ENCODE results near the gene ITM2B.

ITM2B gene

GRCh38 chr13:48244159-48244558 lies 11.2 kb downstream of the ITM2B start:
- Histone ChIP-seq H3K36me3 (ENCODE audit: control insufficient read depth, insufficient read depth, low read length) (no peaks in the 10 kb centered on the region), H2BK15ac (replicated peaks; ENCODE audit: low read depth) (no peak overlapping the region), H3K9ac (ENCODE audit: low read length) (no peak overlapping the region), H4K5ac (ENCODE audit: low read length) (no peak overlapping the region), H3K23ac (ENCODE audit: low read length) (no peak overlapping the region), H2BK120ac (ENCODE audit: low read depth, low read length) (no peak overlapping the region), H2AK5ac (ENCODE audit: low read length) (no peak overlapping the region), H3K56ac (ENCODE audit: low read length) (no peak overlapping the region), H3K79me1 (ENCODE audit: low read length) (peaks cover 4% of the 10 kb centered on the region), H3K4me3 (ENCODE audit: low read length) (no peak overlapping the region), H3K18ac (ENCODE audit: low read length) (no peak overlapping the region), H3K27ac (ENCODE audit: low read depth, low read length) (no peak overlapping the region), H3K4me2 (ENCODE audit: low read length) (no peak overlapping the region), H3K79me2 (ENCODE audit: control insufficient read depth, insufficient read depth, low read length) (peaks cover 19% of the 10 kb centered on the region), H3K4ac (ENCODE audit: low read depth, low read length) (no peak overlapping the region), H2BK5ac (ENCODE audit: low read length) (no peak overlapping the region), H4K8ac (ENCODE audit: low read depth, low read length) (no peak overlapping the region), H3K27me3 (ENCODE audit: insufficient read depth, low read length, poor library complexity) (no peaks in the 10 kb centered on the region), H3K4me1 (ENCODE audit: control insufficient read depth, low read depth, low read length) (no peaks in the 10 kb centered on the region)
- DNase-seq, result no peak
- no CpG with 5 or more reads among the region's 1 CpG for WGBS (ENCODE audit: extremely low coverage, insufficient coverage, low lambda C conversion rate)

DNA sequence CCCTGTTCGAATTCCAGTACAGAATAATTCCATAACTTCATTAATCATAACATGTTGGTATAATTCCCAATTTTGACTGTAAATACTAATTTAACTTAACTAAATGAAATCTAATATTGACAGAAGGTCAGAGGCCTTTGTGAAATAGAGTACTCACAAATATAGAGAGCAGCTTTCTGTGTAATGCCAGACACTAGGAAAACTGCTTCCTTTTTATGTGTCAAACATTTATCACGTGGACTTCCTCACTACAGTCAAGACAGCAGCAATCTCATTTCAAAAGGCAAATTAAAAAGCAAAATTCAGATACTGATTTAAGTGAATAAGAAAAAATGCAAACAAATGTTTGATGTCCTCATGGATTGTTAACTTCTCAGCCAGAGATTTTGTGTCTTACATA lies 13.1 kb downstream of the ITM2B start:
- Histone ChIP-seq H2BK15ac (replicated peaks; ENCODE audit: low read depth) (no peak overlapping the region), H3K36me3 (ENCODE audit: control insufficient read depth, insufficient read depth, low read length) (no peaks in the 10 kb centered on the region), H2BK120ac (ENCODE audit: low read depth, low read length) (no peak overlapping the region), H3K4me1 (ENCODE audit: control insufficient read depth, low read depth, low read length) (no peaks in the 10 kb centered on the region), H3K4ac (ENCODE audit: low read depth, low read length) (no peak overlapping the region), H2BK5ac (ENCODE audit: low read length) (no peak overlapping the region), H3K79me2 (ENCODE audit: control insufficient read depth, insufficient read depth, low read length) (peaks cover 13% of the 10 kb centered on the region), H3K56ac (ENCODE audit: low read length) (no peak overlapping the region), H3K23ac (ENCODE audit: low read length) (no peak overlapping the region), H3K4me2 (ENCODE audit: low read length) (no peak overlapping the region), H3K27ac (ENCODE audit: low read depth, low read length) (no peak overlapping the region), H3K27me3 (ENCODE audit: insufficient read depth, low read length, poor library complexity) (no peaks in the 10 kb centered on the region), H4K5ac (ENCODE audit: low read length) (no peak overlapping the region), H2AK5ac (ENCODE audit: low read length) (no peak overlapping the region), H3K9ac (ENCODE audit: low read length) (no peak overlapping the region), H4K8ac (ENCODE audit: low read depth, low read length) (no peak overlapping the region), H3K18ac (ENCODE audit: low read length) (no peak overlapping the region), H3K79me1 (ENCODE audit: low read length) (peaks cover 1% of the 10 kb centered on the region), H3K4me3 (ENCODE audit: low read length) (no peak overlapping the region)
- WGBS (ENCODE audit: extremely low coverage, insufficient coverage, low lambda C conversion rate), result no CpG with 5 or more reads among the region's 2 CpGs
- DNase-seq, result no peak

GRCh38 chr13:48249018-48249417 lies 16.0 kb downstream of the ITM2B start:
- no peak overlapping the region for H3K27ac ChIP-seq (ENCODE audit: low read depth, low read length)
- no CpG with 5 or more reads among the region's 2 CpGs for WGBS (ENCODE audit: extremely low coverage, insufficient coverage, low lambda C conversion rate)
- no peak overlapping the region for H3K4ac ChIP-seq (ENCODE audit: low read depth, low read length)

GRCh38 chr13:48251611-48252081 lies 18.6 kb downstream of the ITM2B start:
- no peak overlapping the region for H2BK15ac ChIP-seq (replicated peaks; ENCODE audit: low read depth)
- DNase-seq, result no peak
- no peak overlapping the region for H3K27ac ChIP-seq (ENCODE audit: low read depth, low read length)
- no peak overlapping the region for H3K4ac ChIP-seq (ENCODE audit: low read depth, low read length)
- H3K4me2 ChIP-seq (ENCODE audit: low read length), result no peak overlapping the region
- no peak overlapping the region for H2BK120ac ChIP-seq (ENCODE audit: low read depth, low read length)
- WGBS (ENCODE audit: extremely low coverage, insufficient coverage, low lambda C conversion rate), result no CpG with 5 or more reads among the region's 3 CpGs
- H2AK5ac ChIP-seq (ENCODE audit: low read length), result no peak overlapping the region
- no peaks in the 10 kb centered on the region for H3K27me3 ChIP-seq (ENCODE audit: insufficient read depth, low read length, poor library complexity)
- no peak overlapping the region for H3K9ac ChIP-seq (ENCODE audit: low read length)
- H4K5ac ChIP-seq (ENCODE audit: low read length), result no peak overlapping the region
- H3K79me2 ChIP-seq (ENCODE audit: control insufficient read depth, insufficient read depth, low read length), result peaks cover 14% of the 10 kb centered on the region
- no peaks in the 10 kb centered on the region for H3K36me3 ChIP-seq (ENCODE audit: control insufficient read depth, insufficient read depth, low read length)
- H3K18ac ChIP-seq (ENCODE audit: low read length), result no peak overlapping the region
- H3K79me1 ChIP-seq (ENCODE audit: low read length), result peaks cover 3% of the 10 kb centered on the region
- H3K4me3 ChIP-seq (ENCODE audit: low read length), result no peak overlapping the region
- H3K4me1 ChIP-seq (ENCODE audit: control insufficient read depth, low read depth, low read length), result no peaks in the 10 kb centered on the region
- H2BK5ac ChIP-seq (ENCODE audit: low read length), result no peak overlapping the region
- no peak overlapping the region for H4K8ac ChIP-seq (ENCODE audit: low read depth, low read length)
- H3K23ac ChIP-seq (ENCODE audit: low read length), result no peak overlapping the region
- H3K56ac ChIP-seq (ENCODE audit: low read length), result no peak overlapping the region

More at GRCh38 chr13:48249018-48249417, 16.0 kb downstream of the ITM2B start:
- Histone ChIP-seq H4K5ac (ENCODE audit: low read length) (no peak overlapping the region), H3K18ac (ENCODE audit: low read length) (no peak overlapping the region), H3K4me1 (ENCODE audit: control insufficient read depth, low read depth, low read length) (no peaks in the 10 kb centered on the region), H3K79me2 (ENCODE audit: control insufficient read depth, insufficient read depth, low read length) (peaks cover 14% of the 10 kb centered on the region), H4K8ac (ENCODE audit: low read depth, low read length) (no peak overlapping the region), H3K4me2 (ENCODE audit: low read length) (no peak overlapping the region), H3K9ac (ENCODE audit: low read length) (no peak overlapping the region), H2AK5ac (ENCODE audit: low read length) (no peak overlapping the region), H2BK5ac (ENCODE audit: low read length) (no peak overlapping the region), H3K56ac (ENCODE audit: low read length) (no peak overlapping the region), H3K36me3 (ENCODE audit: control insufficient read depth, insufficient read depth, low read length) (no peaks in the 10 kb centered on the region), H3K27me3 (ENCODE audit: insufficient read depth, low read length, poor library complexity) (no peaks in the 10 kb centered on the region), H3K23ac (ENCODE audit: low read length) (no peak overlapping the region), H2BK15ac (replicated peaks; ENCODE audit: low read depth) (no peak overlapping the region), H3K79me1 (ENCODE audit: low read length) (peaks cover 3% of the 10 kb centered on the region), H3K4me3 (ENCODE audit: low read length) (no peak overlapping the region), H2BK120ac (ENCODE audit: low read depth, low read length) (no peak overlapping the region)
- DNase-seq, result no peak

DNA sequence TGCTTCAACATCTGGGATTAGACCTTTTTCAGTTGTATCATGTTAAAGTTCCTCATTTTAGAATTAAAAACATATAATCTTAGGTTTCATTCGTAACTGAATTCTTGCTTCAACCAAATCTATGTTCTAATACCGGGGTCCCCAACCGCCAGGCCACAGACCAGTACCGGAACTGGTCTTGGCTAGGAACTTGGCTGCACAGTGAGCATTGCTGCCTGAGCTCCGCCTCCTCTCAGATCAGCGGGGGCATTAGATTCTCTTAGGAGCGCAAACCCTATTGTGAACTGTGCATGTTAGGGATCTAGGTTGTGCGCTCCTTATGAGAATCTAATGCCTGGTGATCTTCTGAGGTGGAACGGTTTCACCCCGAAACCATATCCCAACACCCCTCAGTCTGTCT lies 19.2 kb downstream of the ITM2B start:
- H3K56ac ChIP-seq (ENCODE audit: low read length), result no peak overlapping the region
- H2BK5ac ChIP-seq (ENCODE audit: low read length), result no peak overlapping the region
- no CpG with 5 or more reads among the region's 10 CpGs for WGBS (ENCODE audit: extremely low coverage, insufficient coverage, low lambda C conversion rate)
- no peak overlapping the region for H2BK120ac ChIP-seq (ENCODE audit: low read depth, low read length)
- peaks cover 3% of the 10 kb centered on the region for H3K79me1 ChIP-seq (ENCODE audit: low read length)
- no peak overlapping the region for H3K23ac ChIP-seq (ENCODE audit: low read length)
- H3K4me3 ChIP-seq (ENCODE audit: low read length), result no peak overlapping the region
- no peak overlapping the region for H2BK15ac ChIP-seq (replicated peaks; ENCODE audit: low read depth)
- H3K4me2 ChIP-seq (ENCODE audit: low read length), result no peak overlapping the region
- no peak overlapping the region for H3K9ac ChIP-seq (ENCODE audit: low read length)
- no peaks in the 10 kb centered on the region for H3K36me3 ChIP-seq (ENCODE audit: control insufficient read depth, insufficient read depth, low read length)
- H4K8ac ChIP-seq (ENCODE audit: low read depth, low read length), result no peak overlapping the region
- H3K27ac ChIP-seq (ENCODE audit: low read depth, low read length), result no peak overlapping the region
- H4K5ac ChIP-seq (ENCODE audit: low read length), result no peak overlapping the region
- no peak overlapping the region for H3K4ac ChIP-seq (ENCODE audit: low read depth, low read length)
- H3K18ac ChIP-seq (ENCODE audit: low read length), result no peak overlapping the region
- H2AK5ac ChIP-seq (ENCODE audit: low read length), result no peak overlapping the region
- no peaks in the 10 kb centered on the region for H3K4me1 ChIP-seq (ENCODE audit: control insufficient read depth, low read depth, low read length)
- peaks cover 12% of the 10 kb centered on the region for H3K79me2 ChIP-seq (ENCODE audit: control insufficient read depth, insufficient read depth, low read length)
- no peak for DNase-seq
- no peaks in the 10 kb centered on the region for H3K27me3 ChIP-seq (ENCODE audit: insufficient read depth, low read length, poor library complexity)

DNA sequence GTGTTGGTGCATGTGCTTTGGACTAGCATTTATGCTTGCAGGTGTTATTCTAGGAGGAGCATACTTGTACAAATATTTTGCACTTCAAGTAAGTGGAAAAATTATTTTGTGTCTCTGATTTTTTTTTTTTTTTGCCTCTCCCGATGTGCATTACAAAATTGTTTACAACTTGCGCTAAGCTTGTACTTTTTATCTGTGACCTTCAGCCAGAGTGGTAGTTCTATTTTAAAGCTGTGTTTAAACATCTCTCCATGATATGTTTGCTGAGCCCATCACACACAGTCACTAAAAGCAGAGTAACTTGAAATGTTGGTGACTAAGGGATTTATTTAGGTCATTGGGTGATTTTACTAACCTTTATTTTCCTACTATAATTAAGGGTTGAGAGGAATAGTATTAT lies 20.8 kb downstream of the ITM2B start:
- no peak overlapping the region for H3K27ac ChIP-seq (ENCODE audit: low read depth, low read length)
- whole genome bisulfite sequencing (ENCODE audit: extremely low coverage, insufficient coverage, low lambda C conversion rate), result no CpG with 5 or more reads among the region's 2 CpGs

More for the DNA sequence above, 20.8 kb downstream of the ITM2B start:
- no peak overlapping the region for H4K8ac ChIP-seq (ENCODE audit: low read depth, low read length)
- no peak for DNase-seq
- H2BK5ac ChIP-seq (ENCODE audit: low read length), result no peak overlapping the region
- H3K23ac ChIP-seq (ENCODE audit: low read length), result no peak overlapping the region
- H2BK15ac ChIP-seq (replicated peaks; ENCODE audit: low read depth), result no peak overlapping the region
- no peaks in the 10 kb centered on the region for H3K4me1 ChIP-seq (ENCODE audit: control insufficient read depth, low read depth, low read length)
- peaks cover 2% of the 10 kb centered on the region for H3K79me1 ChIP-seq (ENCODE audit: low read length)
- H3K18ac ChIP-seq (ENCODE audit: low read length), result no peak overlapping the region
- H3K4me3 ChIP-seq (ENCODE audit: low read length), result no peak overlapping the region
- H3K9ac ChIP-seq (ENCODE audit: low read length), result no peak overlapping the region
- H2BK120ac ChIP-seq (ENCODE audit: low read depth, low read length), result no peak overlapping the region
- H3K4ac ChIP-seq (ENCODE audit: low read depth, low read length), result no peak overlapping the region
- no peak overlapping the region for H4K5ac ChIP-seq (ENCODE audit: low read length)
- no peak overlapping the region for H2AK5ac ChIP-seq (ENCODE audit: low read length)
- H3K4me2 ChIP-seq (ENCODE audit: low read length), result no peak overlapping the region
- H3K56ac ChIP-seq (ENCODE audit: low read length), result no peak overlapping the region
- H3K36me3 ChIP-seq (ENCODE audit: control insufficient read depth, insufficient read depth, low read length), result no peaks in the 10 kb centered on the region
- no peaks in the 10 kb centered on the region for H3K27me3 ChIP-seq (ENCODE audit: insufficient read depth, low read length, poor library complexity)
- peaks cover 6% of the 10 kb centered on the region for H3K79me2 ChIP-seq (ENCODE audit: control insufficient read depth, insufficient read depth, low read length)
